HEK293 (cell line): ENCODE measurements around the gene CEACAM1.

Source experiments
- CTCF ChIA-PET: fragments of 350-600 bp; formaldehyde crosslinking; extraction: SDS; loops from one replicate; lab custom pipeline; 2021; ENCODE audit warnings: antibody characterized with exemption; lab: Yijun Ruan, JAX
- POLR2A ChIA-PET: fragments of 300-600 bp; formaldehyde crosslinking; extraction: SDS; loops from one replicate; lab custom pipeline; 2020; ENCODE audit warnings: antibody characterized with exemption, inconsistent platforms; lab: Yijun Ruan, JAX
- H3K27ac ChIP-seq: fragments of 200-500 bp; sonication (Bioruptor generic); 2 replicates; pipeline ENCODE4 v1.5.1; 2014; ENCODE audit warnings: low read depth, low read length, control low read depth, inconsistent platforms; ENCODE audit errors: extremely low read depth
- H3K36me3 ChIP-seq, 2 experiments: fragments of 200-500 bp in 1 of 2; sonication (Bioruptor generic) in 1 of 2; 1 replicate in 1 of 2; 2 replicates in 1 of 2; pipeline ENCODE4 v1.5.1; 2014 to 2017; ENCODE audit warnings: inconsistent platforms in 2 of 2, low read length in 2 of 2; ENCODE audit not compliant: control insufficient read depth in 2 of 2, insufficient read depth in 1 of 2
- H3K4me1 ChIP-seq: fragments of 200-500 bp; sonication (Bioruptor generic); 2 replicates; pipeline ENCODE4 v1.5.1; 2014; ENCODE audit warnings: mild to moderate bottlenecking, low read length, inconsistent platforms; ENCODE audit not compliant: control insufficient read depth, insufficient read depth
- H3K4me3 ChIP-seq: 2 replicates; pipeline ENCODE4 v1.5.1; 2011; ENCODE audit warnings: low read depth, mild to moderate bottlenecking, control low read depth, low read length, moderate library complexity
- H3K9me3 ChIP-seq: fragments of 200-500 bp; sonication (Bioruptor generic); 2 replicates; pipeline ENCODE4 v1.5.1; 2014; ENCODE audit warnings: low read depth, low read length, inconsistent platforms; ENCODE audit not compliant: control insufficient read depth, insufficient read depth
- PRDM1 ChIP-seq: fragments of 450-650 bp; formaldehyde crosslinking; IDR thresholded peaks from 2 replicates; pipeline ENCODE4; 2016; ENCODE audit warnings: missing biosample characterization, missing genetic modification characterization
- PRDM10 ChIP-seq: fragments of 450-650 bp; formaldehyde crosslinking; IDR thresholded peaks from 2 replicates; pipeline ENCODE4 v1.5.1; 2016; ENCODE audit warnings: missing biosample characterization, missing genetic modification characterization
- SCRT2 ChIP-seq: fragments of 450-650 bp; formaldehyde crosslinking; IDR thresholded peaks from 2 replicates; pipeline ENCODE4 v1.5.1; 2016; ENCODE audit warnings: missing biosample characterization, missing genetic modification characterization
- ZNF121 ChIP-seq: fragments of 450-650 bp; formaldehyde crosslinking; IDR thresholded peaks from 2 replicates; pipeline ENCODE4 v1.5.1; 2016; ENCODE audit warnings: missing biosample characterization, missing genetic modification characterization
- ZNF2 ChIP-seq: fragments of 450-650 bp; formaldehyde crosslinking; IDR thresholded peaks from 2 replicates; pipeline ENCODE4 v1.5.1; 2016; ENCODE audit warnings: missing biosample characterization, missing genetic modification characterization
- ZNF23 ChIP-seq: fragments of 450-650 bp; formaldehyde crosslinking; IDR thresholded peaks from 2 replicates; pipeline ENCODE4 v1.5.1; 2016; ENCODE audit warnings: missing biosample characterization, missing genetic modification characterization, borderline replicate concordance
- ZNF354C ChIP-seq: fragments of 450-650 bp; formaldehyde crosslinking; IDR thresholded peaks from 2 replicates; pipeline ENCODE4 v1.5.1; 2016; ENCODE audit warnings: missing biosample characterization, missing genetic modification characterization, low read depth, borderline replicate concordance
- ZNF600 ChIP-seq: fragments of 450-650 bp; formaldehyde crosslinking; IDR thresholded peaks from 2 replicates; pipeline ENCODE4 v1.5.1; 2016; ENCODE audit warnings: missing biosample characterization, missing genetic modification characterization
- TF ChIP-seq, protein P1 (sequence below): fragments of 450-650 bp; formaldehyde crosslinking; IDR thresholded peaks from 2 replicates; pipeline ENCODE4 v1.5.1; 2016; ENCODE audit warnings: missing biosample characterization, missing genetic modification characterization

The CEACAM1 gene

DNA sequence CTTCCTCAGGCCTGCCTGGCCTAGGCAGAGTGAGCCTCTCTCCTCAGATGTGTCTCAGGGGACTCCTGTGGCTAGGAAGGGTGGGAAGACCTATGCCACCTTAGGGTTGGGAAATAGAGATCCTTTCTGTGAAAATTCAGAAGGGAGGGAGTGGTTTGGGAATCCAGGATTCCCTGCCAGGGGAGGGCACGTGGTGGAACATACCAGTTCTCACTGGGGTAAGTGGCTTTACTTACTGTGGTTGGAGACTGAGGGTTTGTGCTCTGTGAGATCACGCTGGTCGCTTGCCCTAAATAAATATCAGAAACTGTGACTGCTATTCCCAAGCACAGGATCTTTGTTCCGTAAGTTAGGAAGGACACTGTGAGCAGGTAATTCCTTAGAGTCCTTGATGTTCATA lies 16.9 kb downstream of the CEACAM1 start:
- no peaks in the 10 kb centered on the region for H3K9me3 ChIP-seq
- H3K4me1 ChIP-seq: no peaks in the 10 kb centered on the region; the same call in 1 of the 2 replicates
- TF ChIP-seq PRDM10 (tag by site-specific recombination) (peak; percentile 46), ZNF23 (no peak)
- H3K27ac ChIP-seq: no peak overlapping the region
- POLR2A ChIA-PET: no interaction called here
- H3K36me3 ChIP-seq: no peaks in the 10 kb centered on the region
- CTCF ChIA-PET: interaction anchor here (0.7 to 2.2 kb wide), 2 partner anchors 65 to 71 kb away, joined by 4 to 5 read pairs; no protein-coding TSS in a partner anchor
- no peak overlapping the region for H3K4me3 ChIP-seq

DNA sequence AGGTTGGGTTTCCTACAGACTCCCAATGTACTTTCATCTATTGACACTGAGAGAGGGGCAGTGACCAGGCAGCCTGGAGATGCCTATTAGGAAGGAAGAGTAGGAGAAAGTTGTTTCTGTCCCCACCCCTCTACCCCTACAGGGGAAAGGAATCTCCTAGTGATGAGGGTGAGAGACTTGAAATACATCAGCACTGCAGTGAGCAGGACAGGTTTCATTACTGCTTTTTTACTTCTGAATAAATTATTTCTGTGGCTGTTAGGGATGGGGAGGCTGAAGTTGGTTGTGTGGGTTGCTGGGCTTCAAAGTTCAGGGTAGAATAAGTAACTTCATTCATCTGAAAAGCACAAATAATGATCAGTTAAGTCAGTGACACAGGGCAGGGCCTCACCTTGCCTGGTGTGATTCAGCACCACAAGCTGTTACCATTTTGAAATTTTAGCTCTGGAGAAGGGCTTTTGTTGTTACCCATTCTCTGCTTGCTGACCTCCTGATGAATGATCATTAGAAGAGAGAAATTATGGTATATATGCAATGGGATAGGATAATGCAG lies 19.3 kb downstream of the CEACAM1 start:
- TF ChIP-seq PRDM1 (tag by site-specific recombination): 0 out of 2 replicates have a peak, but pooled peaks have one; percentile 17
- TF ChIP-seq, protein P1, sequence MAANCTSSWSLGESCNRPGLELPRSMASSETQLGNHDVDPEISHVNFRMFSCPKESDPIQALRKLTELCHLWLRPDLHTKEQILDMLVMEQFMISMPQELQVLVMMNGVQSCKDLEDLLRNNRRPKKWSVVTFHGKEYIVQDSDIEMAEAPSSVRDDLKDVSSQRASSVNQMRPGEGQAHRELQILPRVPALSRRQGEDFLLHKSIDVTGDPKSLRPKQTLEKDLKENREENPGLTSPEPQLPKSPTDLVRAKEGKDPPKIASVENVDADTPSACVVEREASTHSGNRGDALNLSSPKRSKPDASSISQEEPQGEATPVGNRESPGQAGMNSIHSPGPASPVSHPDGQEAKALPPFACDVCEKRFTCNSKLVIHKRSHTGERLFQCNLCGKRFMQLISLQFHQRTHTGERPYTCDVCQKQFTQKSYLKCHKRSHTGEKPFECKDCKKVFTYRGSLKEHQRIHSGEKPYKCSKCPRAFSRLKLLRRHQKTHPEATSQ: no peak
- no peak for TF ChIP-seq ZNF121 (tag by site-specific recombination)
- TF ChIP-seq, all 188 proteins: peak for 1
- Histone ChIP-seq H3K4me1 (no peaks in the 10 kb centered on the region; the same call in 1 of the 2 replicates), H3K27ac (no peak overlapping the region), H3K36me3 (no peaks in the 10 kb centered on the region), H3K4me3 (no peak overlapping the region), H3K9me3 (no peaks in the 10 kb centered on the region)
- POLR2A ChIA-PET: no interaction called here
- CTCF ChIA-PET: interaction anchor here (0.6 to 1.9 kb wide), 2 partner anchors 20 to 174 kb away, joined by 3 to 7 read pairs; no protein-coding TSS in a partner anchor

DNA sequence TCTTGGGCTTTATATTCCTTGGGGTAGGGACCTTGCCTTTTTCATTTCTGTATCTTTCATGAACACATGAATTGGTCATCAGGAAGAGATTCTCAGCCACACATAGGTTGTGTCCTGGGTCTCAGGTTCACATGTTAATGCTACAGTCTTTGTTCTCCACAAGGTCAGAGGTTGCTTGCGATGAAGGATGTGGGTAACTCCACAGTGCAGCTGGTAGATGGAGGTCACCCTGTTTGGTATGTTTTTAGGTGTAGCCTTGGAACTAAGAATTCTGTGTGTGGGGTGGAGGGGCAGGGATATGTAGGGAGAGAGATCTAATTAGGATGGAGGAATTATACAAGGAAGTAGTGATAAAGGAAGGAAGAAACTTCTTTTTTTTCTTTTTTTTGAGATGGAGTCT lies 23.2 kb downstream of the CEACAM1 start:
- Histone ChIP-seq H3K9me3 (no peaks in the 10 kb centered on the region), H3K4me1 (no peaks in the 10 kb centered on the region; the same call in 1 of the 2 replicates)
- CTCF ChIA-PET: interaction anchor here (1.1 to 1.7 kb wide), 2 partner anchors 24 to 64 kb away, joined by 5 to 8 read pairs; no protein-coding TSS in a partner anchor

GRCh38 chr19:42501733-42502132 lies 26.5 kb downstream of the CEACAM1 start:
- no peak overlapping the region for H3K27ac ChIP-seq
- ChIA-PET POLR2A (no interaction called here), CTCF (interaction anchor here (0.6 to 1.9 kb wide), 7 partner anchors 10 to 398 kb away, joined by 3 to 8 read pairs (median 4); partner anchors contain the start of gene CEACAM1)
- TF ChIP-seq ZNF600 (tag by site-specific recombination) (no peak), ZNF354C (tag by site-specific recombination) (no peak), PRDM10 (tag by site-specific recombination) (no peak)
- H3K4me1 ChIP-seq: peaks cover 3% of the 10 kb centered on the region; the same call in 1 of the 2 replicates
- H3K36me3 ChIP-seq: no peaks in the 10 kb centered on the region; a peak in 1 of 3 replicates
- H3K9me3 ChIP-seq: no peaks in the 10 kb centered on the region
- H3K4me3 ChIP-seq: no peak overlapping the region

More for the DNA sequence above, 23.2 kb downstream of the CEACAM1 start:
- Histone ChIP-seq H3K36me3 (no peaks in the 10 kb centered on the region; a peak in 1 of 3 replicates), H3K27ac (no peak overlapping the region), H3K4me3 (no peak overlapping the region)
- TF ChIP-seq SCRT2 (tag by site-specific recombination) (no peak), ZNF2 (peak; percentile 52; the same call in 1 of the 2 replicates)
- POLR2A ChIA-PET: no interaction called here
